NCI-H526 (cell line): ENCODE results near the gene DEDD.

Experiments
- DNase-seq, 2 experiments: peaks; one replicate each; lab custom pipeline; 2025; lab: John Stamatoyannopoulos, UW

The DEDD gene

GRCh38 chr1:161091796-161092507 lies 40.5 kb downstream of the DEDD start:
- DNase-seq: no peak

GRCh38 chr1:161091093-161091492 lies 41.4 kb downstream of the DEDD start:
- DNase-seq: no peak

GRCh38 chr1:161090617-161091016 lies 41.9 kb downstream of the DEDD start:
- DNase-seq: no peak

- DNase-seq: no peak
Observed at GRCh38 chr1:161089938-161090337, 42.5 kb downstream of the DEDD start.

GRCh38 chr1:161089251-161089924 lies 43.1 kb downstream of the DEDD start, which contains the start of gene NECTIN4:
TSS of gene NECTIN4 (minus strand) at chr1:161089558. CDS start at chr1:161089296, 262 bp downstream.
- peak; percentile 30 to 78 for DNase-seq

- DNase-seq: no peak
Observed at GRCh38 chr1:161088587-161089110, 43.8 kb downstream of the DEDD start.

- no peak for DNase-seq
Observed at GRCh38 chr1:161086457-161086856, 46.0 kb downstream of the DEDD start.

GRCh38 chr1:161085165-161085564 lies 47.3 kb downstream of the DEDD start:
- no peak for DNase-seq

- DNase-seq: no peak
Observed at GRCh38 chr1:161084597-161084988, 47.9 kb downstream of the DEDD start.

GRCh38 chr1:161083748-161084596 lies 48.5 kb downstream of the DEDD start:
- DNase-seq: no peak

- no peak for DNase-seq
Observed at GRCh38 chr1:161082996-161083747, 49.3 kb downstream of the DEDD start.

GRCh38 chr1:161082483-161082882 lies 50.0 kb downstream of the DEDD start:
- DNase-seq: no peak

GRCh38 chr1:161081519-161081918 lies 50.9 kb downstream of the DEDD start:
- no peak for DNase-seq

- DNase-seq: peak in 1 of 2 experiments; percentile 40
Observed at GRCh38 chr1:161080441-161081405, 51.7 kb downstream of the DEDD start.

GRCh38 chr1:161079436-161080110 lies 52.9 kb downstream of the DEDD start:
- no peak for DNase-seq

GRCh38 chr1:161077426-161077825 lies 55.0 kb downstream of the DEDD start:
- DNase-seq: no peak

- no peak for DNase-seq
Observed at GRCh38 chr1:161076410-161076809, 56.1 kb downstream of the DEDD start.

- peak in 1 of 2 experiments; percentile 36 for DNase-seq
Observed at GRCh38 chr1:161074676-161075368, 57.6 kb downstream of the DEDD start.

GRCh38 chr1:161073474-161074121 lies 58.9 kb downstream of the DEDD start:
- DNase-seq: no peak
